Ovary (tissue), 3 donors: ENCODE results near the gene CACNG4.

Experiments
- POLR2A ChIP-seq: fragments of 450-650 bp; IDR thresholded peaks from one replicate; pipeline ENCODE4 v1.6.1; 2017; ENCODE audit warnings: antibody characterized with exemption, mild to moderate bottlenecking, moderate library complexity
- TF ChIP-seq, protein P1 (sequence below), 3 donors: fragments of 450-650 bp in 2 of 3; fragments of 200-600 bp in 1 of 3; IDR thresholded peaks; one replicate each; pipeline versions ENCODE4 v1.5.1 to v1.8.0; 2016 to 2022; ENCODE audit warnings: antibody characterized with exemption in 3 of 3, mild to moderate bottlenecking in 1 of 3
- donor health status: DM: no; HTN: no; CAD: no.

DNA sequence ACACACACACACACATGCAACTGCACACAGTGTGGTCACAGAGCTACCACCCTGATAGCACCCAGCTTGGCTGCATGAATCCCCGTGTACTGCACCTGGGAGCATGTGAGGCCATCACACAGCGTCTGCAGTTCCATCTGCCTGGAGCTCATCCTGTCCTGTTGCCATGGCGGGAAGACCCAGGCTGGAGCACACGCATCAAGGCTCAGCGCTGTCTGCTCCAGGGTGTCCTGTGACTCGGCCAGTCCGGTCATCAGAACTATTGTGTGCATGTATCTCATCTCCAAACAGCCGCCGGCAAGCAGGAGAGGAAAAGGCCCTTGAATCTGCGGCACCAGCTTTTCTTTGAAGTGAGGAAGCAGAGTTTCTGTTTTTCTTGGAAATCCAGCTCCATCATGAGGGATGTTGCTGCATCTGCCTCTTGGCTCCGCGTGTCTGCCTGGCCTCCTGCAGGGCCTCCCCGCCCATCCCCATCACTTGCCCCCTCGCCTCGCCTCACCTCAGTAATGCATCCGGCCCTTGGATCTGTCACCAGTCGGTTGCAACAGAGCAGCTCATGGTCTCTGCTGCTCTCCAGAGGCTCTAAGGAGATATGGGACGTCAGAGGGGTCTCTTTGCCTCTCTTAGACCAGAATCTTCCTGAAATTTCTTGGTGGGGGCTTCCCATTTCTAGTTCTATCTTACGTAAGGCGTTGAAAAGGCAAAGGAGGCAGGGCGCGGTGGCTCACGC is 23.7 kb downstream of the CACNG4 start:
- TF ChIP-seq, protein P1, sequence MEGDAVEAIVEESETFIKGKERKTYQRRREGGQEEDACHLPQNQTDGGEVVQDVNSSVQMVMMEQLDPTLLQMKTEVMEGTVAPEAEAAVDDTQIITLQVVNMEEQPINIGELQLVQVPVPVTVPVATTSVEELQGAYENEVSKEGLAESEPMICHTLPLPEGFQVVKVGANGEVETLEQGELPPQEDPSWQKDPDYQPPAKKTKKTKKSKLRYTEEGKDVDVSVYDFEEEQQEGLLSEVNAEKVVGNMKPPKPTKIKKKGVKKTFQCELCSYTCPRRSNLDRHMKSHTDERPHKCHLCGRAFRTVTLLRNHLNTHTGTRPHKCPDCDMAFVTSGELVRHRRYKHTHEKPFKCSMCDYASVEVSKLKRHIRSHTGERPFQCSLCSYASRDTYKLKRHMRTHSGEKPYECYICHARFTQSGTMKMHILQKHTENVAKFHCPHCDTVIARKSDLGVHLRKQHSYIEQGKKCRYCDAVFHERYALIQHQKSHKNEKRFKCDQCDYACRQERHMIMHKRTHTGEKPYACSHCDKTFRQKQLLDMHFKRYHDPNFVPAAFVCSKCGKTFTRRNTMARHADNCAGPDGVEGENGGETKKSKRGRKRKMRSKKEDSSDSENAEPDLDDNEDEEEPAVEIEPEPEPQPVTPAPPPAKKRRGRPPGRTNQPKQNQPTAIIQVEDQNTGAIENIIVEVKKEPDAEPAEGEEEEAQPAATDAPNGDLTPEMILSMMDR (IDR thresholded peaks at IDR 0.05) = no peak
- no peak for TF ChIP-seq POLR2A
